Renal cortex interstitium (tissue), 11 donors: ENCODE results near the gene TRAPPC2L. TPM values are rescaled to one million over a fixed set of nuclear protein-coding genes. Genes with fewer than 3 reads are reported as not detected.

Experiments
- DNase-seq, 11 donors: peaks; one replicate each; pipeline ENCODE4 v3.0.0-alpha.2; 2013; ENCODE audit warnings: low read depth in 9 of 11, low spot score in 4 of 11; ENCODE audit errors: extremely low read depth in 1 of 11
- polyA plus RNA-seq, 3 donors: library from polyadenylated mRNA; unstranded; fragments of 120-200 nt; gene quantifications; one replicate each; pipeline ENCODE4 v1.2.1, GENCODE V29; 2013; ENCODE audit not compliant: insufficient read length in 3 of 3

The TRAPPC2L gene
- polyA plus RNA-seq, 3 donors, result 63.0 to 85.3 (median 76.6) TPM

- DNase-seq, result no peak
Observed at GRCh38 chr16:88850531-88851199, 6.3 kb upstream of the TRAPPC2L start.

- DNase-seq, result no peak
Observed at GRCh38 chr16:88851616-88852015, 5.3 kb upstream of the TRAPPC2L start.

GRCh38 chr16:88853325-88853941 is 3.5 kb upstream of the TRAPPC2L start:
- DNase-seq, result no peak

- no peak for DNase-seq
Observed at GRCh38 chr16:88854306-88855111, 2.4 kb upstream of the TRAPPC2L start.

GRCh38 chr16:88855176-88855575 is 1.8 kb upstream of the TRAPPC2L start:
- DNase-seq, result no peak

GRCh38 chr16:88855736-88856121 is 1.2 kb upstream of the TRAPPC2L start:
- DNase-seq, result no peak

GRCh38 chr16:88856122-88856827 is 652 bp upstream of the TRAPPC2L start:
- no peak for DNase-seq

GRCh38 chr16:88857728-88858339 is 907 bp downstream of the TRAPPC2L start:
- peak in 6 of 11 donors; percentile 33 to 66 (median 47) for DNase-seq

GRCh38 chr16:88859381-88860091 is 2.6 kb downstream of the TRAPPC2L start:
- no peak for DNase-seq

GRCh38 chr16:88861359-88861758 is 4.4 kb downstream of the TRAPPC2L start:
- DNase-seq, result no peak

- DNase-seq, result no peak
Observed at GRCh38 chr16:88862968-88863367, 6.0 kb downstream of the TRAPPC2L start.

GRCh38 chr16:88863426-88863825 is 6.5 kb downstream of the TRAPPC2L start:
- DNase-seq, result no peak

GRCh38 chr16:88864099-88864498 is 7.2 kb downstream of the TRAPPC2L start:
- DNase-seq, result no peak

- no peak for DNase-seq
Observed at GRCh38 chr16:88864521-88864920, 7.6 kb downstream of the TRAPPC2L start.

- no peak for DNase-seq
Observed at GRCh38 chr16:88865310-88865709, 8.4 kb downstream of the TRAPPC2L start.

- DNase-seq, result no peak
Observed at GRCh38 chr16:88865742-88866141, 8.8 kb downstream of the TRAPPC2L start.

GRCh38 chr16:88866151-88866920 is 9.4 kb downstream of the TRAPPC2L start, which contains the start of gene PABPN1L:
TSS of gene PABPN1L (minus strand) at chr16:88866660. CDS start at chr16:88866606, 54 bp downstream.
- DNase-seq, result no peak
